HepG2 (cell line): Measurements from ENCODE around the gene L3MBTL4. TPM values are rescaled to one million over a fixed set of nuclear protein-coding genes. Genes with fewer than 3 reads are reported as not detected.

ENCODE experiments used
- ATAC-seq: fragments of 200-7000 bp; cut with Tn5 transposase; 3 replicates; pipeline ENCODE4 v1.9.1; 2020; ENCODE audit warnings: mild to moderate bottlenecking, moderate library complexity
- BruUV-seq: library from RNA; stranded (reverse); fragments of 400-500 nt; replicated peaks from 2 replicates; lab custom pipeline; 2021; lab: Mats Ljungman, UMichigan
- CTCF ChIA-PET: fragments of 300-600 bp; formaldehyde crosslinking; extraction: SDS; loops from one replicate; lab custom pipeline; 2021; ENCODE audit warnings: low total read pairs, inconsistent platforms, low intra/inter-chr PET ratio; lab: Yijun Ruan, JAX
- POLR2A ChIA-PET: fragments of 350-600 bp; sonication (Branson Sonifier 250); formaldehyde crosslinking; loops from one replicate; lab custom pipeline; 2020; ENCODE audit warnings: antibody characterized with exemption, inconsistent platforms; lab: Yijun Ruan, JAX
- DNase-seq: peaks from one replicate; pipeline ENCODE4 v3.0.0-alpha.2; 2015; ENCODE audit warnings: low spot score
- FAIRE-seq: peaks from 3 replicates; lab custom pipeline; 2011; peaks lifted over from hg19 to GRCh38; lab: Jason Lieb, UNC
- H2AFZ ChIP-seq: one replicate; pipeline ENCODE4 v1.6.1; 2011; ENCODE audit warnings: low read length, inconsistent platforms
- H3K27ac ChIP-seq: fragments of 300-600 bp; 3 replicates; pipeline ENCODE4 v1.8.0; 2011; ENCODE audit warnings: mixed run types, mild to moderate bottlenecking, mixed read lengths, low read length, inconsistent platforms; ENCODE audit not compliant: insufficient read depth; ENCODE audit errors: extremely low read length
- H3K27me3 ChIP-seq, 2 experiments: fragments of 200-600 bp in 1 of 2; 2 replicates in 1 of 2; 3 replicates in 1 of 2; pipeline versions ENCODE4 v1.6.0 to v1.8.0; 2011; ENCODE audit warnings: low read length in 2 of 2, mild to moderate bottlenecking in 2 of 2, moderate library complexity in 2 of 2, inconsistent platforms in 1 of 2; ENCODE audit not compliant: insufficient read depth in 2 of 2, control insufficient read depth in 1 of 2
- H3K36me3 ChIP-seq, 2 experiments: fragments of 200-600 bp in 1 of 2; replicated peaks in 1 of 2; 2 replicates in 1 of 2; 3 replicates in 1 of 2; pipeline versions ENCODE4 v1.5.1 to v1.8.0; 2011; ENCODE audit warnings: low read length in 2 of 2, inconsistent platforms in 1 of 2; ENCODE audit not compliant: insufficient read depth in 2 of 2, control insufficient read depth in 1 of 2
- H3K4me1 ChIP-seq: 2 replicates; pipeline ENCODE4 v1.5.1; 2012; ENCODE audit warnings: low read length, inconsistent platforms; ENCODE audit not compliant: insufficient read depth
- H3K4me2 ChIP-seq: 2 replicates; pipeline ENCODE4 v1.6.0; 2011; ENCODE audit warnings: low read depth, low read length, inconsistent platforms
- H3K4me3 ChIP-seq, 3 experiments: fragments of 200-600 bp in 1 of 3; sonication (generic), shearing (Covaris generic) in 1 of 3; replicated peaks in 1 of 3; 2 replicates each; pipeline ENCODE4 v1.5.1; 2011 to 2016; ENCODE audit warnings: low read length in 3 of 3, inconsistent platforms in 2 of 3, low read depth in 2 of 3, mild to moderate bottlenecking in 2 of 3, control low read depth in 1 of 3, mixed read lengths in 1 of 3; ENCODE audit not compliant: insufficient read depth in 1 of 3
- H3K79me2 ChIP-seq: one replicate; pipeline ENCODE4 v1.6.1; 2011; ENCODE audit warnings: low read length, inconsistent platforms; ENCODE audit not compliant: insufficient read depth
- H3K9ac ChIP-seq: 2 replicates; pipeline ENCODE4 v1.6.0; 2011; ENCODE audit warnings: mild to moderate bottlenecking, low read depth, low read length, inconsistent platforms; ENCODE audit not compliant: insufficient read depth
- H3K9me3 ChIP-seq: 2 replicates; pipeline ENCODE4 v1.5.1; 2012; ENCODE audit warnings: mild to moderate bottlenecking, low read length
- H4K20me1 ChIP-seq: 2 replicates; pipeline ENCODE4 v1.6.0; 2011; ENCODE audit warnings: inconsistent platforms, mild to moderate bottlenecking, low read length, moderate library complexity; ENCODE audit not compliant: insufficient read depth
- ARID2 ChIP-seq: sonication (generic); formaldehyde crosslinking; IDR thresholded peaks from 2 replicates; pipeline ENCODE4 v1.8.1; 2022; ENCODE audit warnings: mild to moderate bottlenecking, missing genetic modification reagents, borderline replicate concordance
- NR2F2 ChIP-seq: IDR thresholded peaks from 2 replicates; pipeline ENCODE4 v1.6.1; 2012; ENCODE audit warnings: low read depth, inconsistent platforms, borderline replicate concordance
- RBM22 ChIP-seq: fragments of 200-400 bp; formaldehyde crosslinking; optimal IDR thresholded peaks from 2 replicates; pipeline ENCODE3; 2017; ENCODE audit warnings: mild to moderate bottlenecking, low read length, moderate library complexity
- TEAD2 ChIP-seq: sonication (generic); formaldehyde crosslinking; IDR thresholded peaks from 2 replicates; pipeline ENCODE4 v1.9.0; 2021; ENCODE audit warnings: missing genetic modification reagents
- THAP8 ChIP-seq: sonication (generic); formaldehyde crosslinking; IDR thresholded peaks from 2 replicates; pipeline ENCODE4 v1.5.1; 2020; ENCODE audit warnings: missing genetic modification reagents, mild to moderate bottlenecking, borderline replicate concordance
- ZBTB7A ChIP-seq: sonication (generic); formaldehyde crosslinking; IDR thresholded peaks from 2 replicates; pipeline ENCODE4 v1.8.0; 2022; ENCODE audit warnings: mild to moderate bottlenecking, missing genetic modification reagents
- ZNF10 ChIP-seq: sonication (generic); formaldehyde crosslinking; IDR thresholded peaks from 2 replicates; pipeline ENCODE4 v1.4.0; 2020; ENCODE audit warnings: mild to moderate bottlenecking, low read depth, missing genetic modification reagents, borderline replicate concordance
- ZNF24 ChIP-seq: fragments of 450-650 bp; IDR thresholded peaks from 2 replicates; pipeline ENCODE4 v1.6.1; 2017; ENCODE audit warnings: antibody characterized with exemption, mild to moderate bottlenecking
- ZNF484 ChIP-seq: sonication (generic); formaldehyde crosslinking; IDR thresholded peaks from 2 replicates; pipeline ENCODE4 v1.5.1; 2020; ENCODE audit warnings: mild to moderate bottlenecking, low read depth, missing genetic modification reagents, borderline replicate concordance
- ZNF589 ChIP-seq: sonication (generic); formaldehyde crosslinking; conservative IDR thresholded peaks from 2 replicates; pipeline ENCODE4 v1.8.0; 2022; ENCODE audit warnings: mild to moderate bottlenecking, moderate library complexity, missing genetic modification reagents
- ZNF672 ChIP-seq: sonication (generic); formaldehyde crosslinking; IDR thresholded peaks from 2 replicates; pipeline ENCODE4 v1.8.1; 2022; ENCODE audit warnings: missing genetic modification reagents
- ZNF747 ChIP-seq: sonication (generic); formaldehyde crosslinking; IDR thresholded peaks from 2 replicates; pipeline ENCODE4 v1.8.1; 2023; ENCODE audit warnings: missing genetic modification reagents, mild to moderate bottlenecking, borderline replicate concordance
- in situ Hi-C: cut with HindIII; loops from 2 replicates; pipeline ENCODE4 v1.10.0; 2017; ENCODE audit warnings: low pct_unique_long_range_greater_than_20kb; ENCODE audit not compliant: extremely low pct_ligation_motif_present
- intact Hi-C: fragments of 100-400 bp; cut with micrococcal nuclease; formaldehyde crosslinking; loops from one replicate; pipeline ENCODE4 v1.10.0; 2022; ENCODE audit not compliant: unreplicated experiment
- polyA plus RNA-seq, 8 experiments: library from polyadenylated mRNA; depleted of rRNA in 3 of 8; stranded (reverse) in 7 of 8; unstranded in 1 of 8; fragments of >200 nt; fragmentation: Illumina TruSeq in 4 of 8; extraction: Trizol in 4 of 8; gene quantifications; 2 replicates each; pipeline versions ENCODE4 v1.2.1 to v1.2.3, GENCODE V29; 2011 to 2016; ENCODE audit warnings: low read depth in 4 of 8, missing spikeins in 1 of 8, mixed read lengths in 1 of 8; ENCODE audit not compliant: insufficient read depth in 1 of 8
- total RNA-seq, 5 experiments: library from RNA; depleted of rRNA; stranded (reverse); fragments of >200 nt; fragmentation: Illumina TruSeq; extraction: Trizol; gene quantifications; 2 replicates each; pipeline ENCODE4 v1.2.3, GENCODE V29; 2016; ENCODE audit warnings: low read depth in 1 of 5

The L3MBTL4 gene
- total and polyA plus RNA-seq, 2 of the 13 experiments (the other 11 are each of a cell fraction or from before 2014, with no cell fraction given) = 10.8 to 13.3 TPM

GRCh38 chr18:6204476-6204875 lies 210.2 kb downstream of the L3MBTL4 start:
- in situ Hi-C loops (no loop called here), intact Hi-C loops (no loop called here)
- Histone ChIP-seq H3K27ac (no peak overlapping the region), H3K27me3 (no peaks in the 10 kb centered on the region), H3K9ac (no peak overlapping the region), H3K4me3 (no peak overlapping the region), H3K36me3 (no peaks in the 10 kb centered on the region), H3K4me2 (no peak overlapping the region), H4K20me1 (no peaks in the 10 kb centered on the region), H3K9me3 (no peaks in the 10 kb centered on the region), H3K4me1 (no peaks in the 10 kb centered on the region), H2AFZ (no peak overlapping the region), H3K79me2 (no peaks in the 10 kb centered on the region)
- ATAC-seq (no peak), FAIRE-seq (no peak), DNase-seq (no peak)
- CTCF ChIA-PET = no interaction called here
- no TSS peak for BruUV-seq
- no peak for TF ChIP-seq ZNF672 (CRISPR knock-in tag)
- no peak for TF ChIP-seq THAP8 (CRISPR knock-in tag)
- no peak for TF ChIP-seq ZNF589 (CRISPR knock-in tag)
- no peak for TF ChIP-seq ZNF24
- no peak for TF ChIP-seq NR2F2
- TF ChIP-seq ZBTB7A (CRISPR knock-in tag) = no peak
- TF ChIP-seq ARID2 (CRISPR knock-in tag) = no peak
- TF ChIP-seq ZNF747 (CRISPR knock-in tag) = no peak
- TF ChIP-seq RBM22 = no peak
- no peak for TF ChIP-seq ZNF10 (CRISPR knock-in tag)
- TF ChIP-seq ZNF484 = no peak
- no peak for TF ChIP-seq TEAD2 (CRISPR knock-in tag)
- POLR2A ChIA-PET = no interaction called here
